Muscle of back (tissue), 11 donors: ENCODE results near the gene CAPN10. TPM values are rescaled to one million over a fixed set of nuclear protein-coding genes. Genes with fewer than 3 reads are reported as not detected.

Experiments used
- DNase-seq, 3 donors: peaks; one replicate each; pipeline versions ENCODE4 v3.0.0 to v3.0.0-alpha.2; 2013
- polyA plus RNA-seq, 10 donors: library from polyadenylated mRNA; unstranded; fragments of 120-200 nt; gene quantifications; one replicate each; pipeline ENCODE4 v1.2.1, GENCODE V29; 2013; ENCODE audit not compliant: insufficient read length in 10 of 10

Gene CAPN10
- polyA plus RNA-seq, 10 donors: 11.0 to 22.2 (median 15.0) TPM

- no peak for DNase-seq
Observed at GRCh38 chr2:240589375-240589774, 2.8 kb downstream of the CAPN10 start.

GRCh38 chr2:240589850-240590525 is 3.5 kb downstream of the CAPN10 start:
- DNase-seq: no peak

GRCh38 chr2:240590681-240591111 is 4.2 kb downstream of the CAPN10 start:
- DNase-seq: no peak

- no peak for DNase-seq
Observed at GRCh38 chr2:240591226-240591625, 4.7 kb downstream of the CAPN10 start.

GRCh38 chr2:240591784-240592183 is 5.2 kb downstream of the CAPN10 start:
- no peak for DNase-seq

DNA sequence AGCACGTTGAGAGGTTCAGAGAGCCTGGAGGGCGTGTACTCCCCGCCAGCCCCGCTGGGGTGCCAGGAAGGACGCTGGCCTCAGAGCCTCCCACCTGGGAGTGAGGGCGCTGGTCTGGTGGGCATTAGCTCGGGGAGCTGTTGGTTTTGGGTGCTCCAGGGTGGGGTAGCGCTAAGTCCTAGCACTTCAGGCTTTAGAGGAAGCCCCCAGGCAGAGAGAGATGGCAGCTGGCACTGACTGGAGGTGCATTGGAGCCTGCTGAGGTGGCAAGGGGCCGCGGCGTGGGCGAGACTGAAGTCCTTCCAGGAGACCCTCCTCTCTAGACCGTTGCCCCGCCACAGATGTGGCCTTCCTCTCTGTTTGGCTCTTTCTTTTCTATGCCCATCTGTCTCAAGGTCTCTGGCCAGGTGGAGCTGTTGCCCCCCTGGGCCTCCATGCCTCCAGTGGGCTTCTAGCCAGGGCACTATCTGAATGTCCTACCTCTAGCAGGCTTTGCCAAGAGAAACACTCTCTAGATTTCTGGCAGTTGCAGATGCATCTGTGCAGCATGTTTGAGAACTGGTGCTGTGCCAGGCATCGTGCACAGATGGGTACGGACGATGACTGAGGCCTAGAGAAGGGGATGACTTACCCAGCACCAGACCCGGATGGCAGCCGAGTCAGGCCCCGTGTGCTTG is 6.6 kb downstream of the CAPN10 start:
- DNase-seq: no peak

DNA sequence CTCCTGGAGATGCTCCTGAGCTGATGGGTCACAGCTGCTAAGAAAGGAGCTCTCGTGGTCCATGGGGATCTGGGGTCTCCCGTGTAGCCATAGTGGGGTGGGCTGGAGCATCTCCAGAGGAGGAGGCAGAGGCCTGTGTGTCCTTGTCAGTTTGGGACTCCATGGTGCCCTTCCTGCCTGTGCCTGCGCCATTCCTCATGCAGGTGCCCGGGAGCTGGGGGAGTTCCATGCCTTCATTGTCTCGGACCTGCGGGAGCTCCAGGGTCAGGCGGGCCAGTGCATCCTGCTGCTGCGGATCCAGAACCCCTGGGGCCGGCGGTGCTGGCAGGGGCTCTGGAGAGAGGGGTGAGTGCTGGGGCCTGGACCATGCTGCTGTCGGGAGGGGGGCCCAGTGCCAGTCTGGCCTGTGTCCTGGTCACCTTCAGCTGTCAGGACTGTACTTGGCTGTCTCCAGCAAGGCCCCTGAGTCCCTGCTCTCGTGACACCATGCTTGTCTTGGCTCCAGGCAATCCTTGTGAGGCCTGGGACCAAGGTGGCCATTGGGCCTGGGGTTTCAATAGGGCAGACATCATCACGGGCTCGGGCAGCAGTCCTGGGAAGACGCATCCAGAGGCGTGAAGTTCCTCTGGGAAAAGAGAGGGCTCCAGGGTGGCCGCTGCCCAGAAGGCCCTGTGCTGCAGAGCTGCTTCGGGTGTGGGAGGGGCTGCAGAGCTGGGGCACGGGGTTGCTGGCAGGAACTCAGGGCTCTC is 7.3 kb downstream of the CAPN10 start:
- DNase-seq: no peak

- no peak for DNase-seq
Observed at GRCh38 chr2:240594511-240595380, 8.2 kb downstream of the CAPN10 start.

DNA sequence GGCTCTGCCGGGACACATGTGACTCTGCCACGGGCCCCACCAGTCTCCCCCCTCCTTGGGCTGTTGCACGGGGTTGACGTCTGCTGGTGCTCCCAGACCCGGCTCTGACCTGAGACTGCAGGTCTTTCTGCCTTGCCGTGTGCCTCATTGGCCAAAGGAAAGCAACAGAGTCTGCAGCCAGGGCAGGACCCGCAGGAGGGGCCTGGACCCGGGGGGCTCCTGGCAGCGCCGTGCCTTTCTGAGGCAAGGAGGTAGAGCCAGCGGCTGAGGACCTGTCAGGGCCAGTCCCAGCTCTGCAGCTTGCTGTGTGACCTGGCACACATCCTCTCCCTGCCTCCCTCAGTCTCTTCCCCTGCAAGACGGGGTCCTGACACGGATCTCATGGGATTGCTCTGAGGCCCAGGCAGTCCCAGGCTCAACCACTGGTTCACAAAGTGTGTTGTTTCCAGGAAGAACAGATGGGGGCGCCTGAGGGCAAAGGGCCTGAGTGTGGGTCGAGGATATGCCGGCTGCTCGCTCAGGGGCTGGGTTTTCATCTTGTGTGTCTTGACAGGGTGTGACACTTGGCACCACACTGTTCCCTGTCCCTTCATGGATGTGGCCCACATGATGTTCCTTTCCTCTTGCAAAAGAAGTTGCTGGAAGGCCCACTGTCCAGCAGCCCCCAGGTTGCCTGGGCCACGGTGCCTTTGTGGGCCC is 9.0 kb downstream of the CAPN10 start:
- peak in 1 of 3 donors; percentile 34 for DNase-seq

GRCh38 chr2:240596080-240596460 is 9.5 kb downstream of the CAPN10 start:
- no peak for DNase-seq

DNA sequence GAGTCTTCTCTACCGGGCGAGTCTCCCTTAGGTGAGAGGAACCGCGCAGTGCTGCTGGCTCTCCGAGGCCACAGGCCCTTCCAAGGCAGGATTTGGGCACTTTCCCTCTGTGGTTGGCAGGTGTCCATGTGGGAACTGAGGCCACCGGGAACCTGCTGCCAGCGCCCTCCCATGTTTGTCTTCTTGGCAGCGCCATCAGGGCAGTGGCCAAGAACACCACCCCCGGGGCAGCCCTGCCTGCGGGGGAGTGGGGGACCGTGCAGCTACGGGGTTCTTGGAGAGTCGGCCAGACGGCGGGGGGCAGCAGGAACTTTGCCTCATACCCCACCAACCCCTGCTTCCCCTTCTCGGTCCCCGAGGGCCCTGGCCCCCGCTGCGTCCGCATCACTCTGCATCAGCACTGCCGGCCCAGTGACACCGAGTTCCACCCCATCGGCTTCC is 10.0 kb downstream of the CAPN10 start:
- DNase-seq: no peak

DNA sequence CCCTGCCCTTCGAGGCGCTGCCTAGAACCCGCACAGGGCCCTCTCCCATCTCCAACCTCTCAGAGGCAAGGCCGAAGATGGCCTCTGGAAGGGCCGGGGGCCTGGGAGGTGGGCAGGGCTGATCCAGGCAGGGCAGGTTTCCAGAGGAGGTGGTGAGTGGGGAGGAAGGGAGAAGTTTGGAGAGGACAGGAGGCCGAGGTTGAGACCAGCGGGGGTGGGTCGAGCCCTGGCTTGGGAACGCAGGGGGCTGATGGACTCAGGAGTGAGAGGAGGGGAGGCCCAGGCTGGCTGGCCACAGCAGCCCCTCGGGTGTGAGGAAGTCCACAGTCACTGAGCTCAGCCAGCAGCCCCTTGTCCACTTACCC is 10.5 kb downstream of the CAPN10 start:
- no peak for DNase-seq

DNA sequence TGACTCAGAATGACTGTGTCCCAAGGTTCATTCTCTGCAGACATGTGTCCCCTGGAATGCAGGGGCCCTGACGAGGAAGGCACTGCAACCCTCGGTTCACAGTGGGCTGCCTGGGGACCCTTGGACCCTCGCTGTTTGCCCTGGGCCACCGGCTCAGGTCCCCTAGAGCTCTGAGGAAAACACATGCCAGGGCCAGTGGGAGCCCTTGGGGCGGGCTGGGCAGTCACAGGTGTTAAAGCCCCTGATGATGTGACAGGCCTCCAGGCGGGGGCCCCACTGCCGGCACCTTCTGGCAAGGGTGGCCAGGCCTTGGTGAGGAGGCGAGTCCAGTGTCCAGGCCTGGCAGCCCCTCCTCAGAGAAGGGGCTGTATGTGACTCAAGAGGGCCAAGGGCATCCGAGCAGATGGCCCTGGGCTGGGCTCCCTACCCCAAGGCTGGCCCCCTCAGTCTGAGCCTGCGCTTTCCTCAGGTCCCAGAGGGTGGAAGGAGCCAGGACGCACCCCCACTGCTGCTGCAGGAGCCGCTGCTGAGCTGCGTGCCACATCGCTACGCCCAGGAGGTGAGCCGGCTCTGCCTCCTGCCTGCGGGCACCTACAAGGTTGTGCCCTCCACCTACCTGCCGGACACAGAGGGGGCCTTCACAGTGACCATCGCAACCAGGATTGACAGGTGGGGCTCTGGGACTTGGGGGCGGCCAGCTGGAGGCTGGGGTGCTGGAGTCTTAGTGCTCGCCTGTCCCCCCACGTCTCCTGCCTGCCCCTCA is 11.1 kb downstream of the CAPN10 start:
- DNase-seq: no peak

GRCh38 chr2:240598311-240598911 is 11.9 kb downstream of the CAPN10 start:
- DNase-seq: no peak

GRCh38 chr2:240599141-240599583 is 12.6 kb downstream of the CAPN10 start:
- DNase-seq: no peak

- no peak for DNase-seq
Observed at GRCh38 chr2:240600451-240600961, 14.0 kb downstream of the CAPN10 start.

DNA sequence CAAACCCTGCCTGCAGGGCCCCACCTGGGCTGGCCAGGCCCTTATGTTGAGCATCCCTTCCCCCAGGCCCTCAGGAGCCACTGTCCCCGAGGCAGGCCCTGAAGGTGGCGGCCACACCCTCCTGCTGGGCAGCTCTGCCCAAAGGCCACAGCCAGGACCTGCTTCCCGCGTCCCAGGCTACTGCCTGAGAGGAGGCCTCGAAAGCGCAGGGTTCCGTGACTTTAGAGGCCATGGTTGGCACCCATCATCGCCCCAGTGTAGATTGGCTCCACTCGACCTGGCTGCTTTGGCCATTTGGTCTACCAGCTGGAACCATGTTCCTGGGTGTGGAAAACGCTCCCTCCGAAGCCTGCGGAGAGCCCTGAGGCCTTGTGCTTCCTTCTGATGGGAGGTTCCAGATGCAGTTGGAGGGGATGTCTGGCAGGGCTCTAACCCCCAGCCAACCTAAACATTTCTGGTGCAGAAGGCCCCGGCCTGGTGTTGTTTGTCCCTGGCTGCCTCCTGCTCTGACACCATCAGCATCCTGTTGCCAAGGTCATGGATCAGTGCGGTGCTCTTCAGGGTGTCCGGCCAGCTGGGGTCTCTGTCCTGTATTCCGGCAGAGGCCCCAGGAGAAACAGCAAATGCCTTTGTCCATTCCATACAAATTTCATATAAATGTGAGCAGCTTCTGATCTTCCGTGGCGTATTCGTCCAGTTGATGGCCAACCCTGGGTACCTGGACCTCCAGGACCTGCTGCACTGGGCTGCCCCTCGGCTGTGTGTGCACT is 14.7 kb downstream of the CAPN10 start:
- DNase-seq: no peak

GRCh38 chr2:240601831-240602160 is 15.3 kb downstream of the CAPN10 start:
- no peak for DNase-seq
